ENCODE results near the gene SIK3.

- TF ChIP-seq EP300 (IDR thresholded peaks at IDR 0.05; ENCODE audit: borderline replicate concordance) (no peak), TEAD4 (IDR thresholded peaks at IDR 0.05) (no peak), ZBTB7A (IDR thresholded peaks at IDR 0.05; ENCODE audit: low read depth) (no peak), RAD21 (IDR thresholded peaks at IDR 0.05; ENCODE audit: low read depth) (no peak), TAF1 (IDR thresholded peaks at IDR 0.05; ENCODE audit: low read depth) (no peak), FOXM1 (IDR thresholded peaks at IDR 0.05; ENCODE audit: borderline replicate concordance, low read depth) (no peak), MAX (IDR thresholded peaks at IDR 0.05) (no peak), CREB1 (IDR thresholded peaks at IDR 0.05; ENCODE audit: low read depth) (no peak), YY1 (IDR thresholded peaks at IDR 0.05; ENCODE audit: low read depth) (no peak)
Observed at GRCh38 chr11:116910847-116911246, 187.4 kb downstream of the SIK3 start.
